Liver (tissue), 3 donors: ENCODE measurements around the gene EXOC7.

Experiments used
- GABPA ChIP-seq, 2 donors: IDR thresholded peaks in 1 of 2; conservative IDR thresholded peaks in 1 of 2; 2 replicates each; pipeline ENCODE4 v1.6.1; 2016; ENCODE audit warnings: antibody characterized with exemption in 2 of 2, mild to moderate bottlenecking in 1 of 2, moderate library complexity in 1 of 2
- RAD21 ChIP-seq, 2 donors: IDR thresholded peaks; 2 replicates each; pipeline ENCODE4 v1.6.1; 2016; ENCODE audit warnings: antibody characterized with exemption in 2 of 2, mild to moderate bottlenecking in 2 of 2
- RXRA ChIP-seq, 2 donors: IDR thresholded peaks; 2 replicates each; pipeline ENCODE4 v1.6.1; 2017 to 2018; ENCODE audit warnings: antibody characterized with exemption in 2 of 2, mild to moderate bottlenecking in 1 of 2
- SP1 ChIP-seq: IDR thresholded peaks from 2 replicates; pipeline ENCODE4 v1.6.1; 2018; ENCODE audit warnings: antibody characterized with exemption, mild to moderate bottlenecking
- TAF1 ChIP-seq: conservative IDR thresholded peaks from 2 replicates; pipeline ENCODE4 v1.6.1; 2016; ENCODE audit warnings: antibody characterized with exemption, mild to moderate bottlenecking
- TF ChIP-seq, protein P1 (sequence below): fragments of 150-350 bp; IDR thresholded peaks from 2 replicates; pipeline ENCODE4 v1.5.1; 2017; ENCODE audit warnings: improper control_type of control experiment, low read depth, low read length; ENCODE audit not compliant: missing input control
- TF ChIP-seq, protein P2 (sequence below): IDR thresholded peaks from 2 replicates; pipeline ENCODE4 v1.6.1; 2016; ENCODE audit warnings: antibody characterized with exemption, mild to moderate bottlenecking
- TF ChIP-seq, protein P3 (sequence below): IDR thresholded peaks from 2 replicates; pipeline ENCODE4 v1.6.1; 2016; ENCODE audit warnings: antibody characterized with exemption
- TF ChIP-seq, protein P4 (sequence below): IDR thresholded peaks from 2 replicates; pipeline ENCODE4 v1.6.1; 2016; ENCODE audit warnings: antibody characterized with exemption
- TF ChIP-seq, protein P5 (sequence below): IDR thresholded peaks from 2 replicates; pipeline ENCODE4 v1.6.1; 2016; ENCODE audit warnings: antibody characterized with exemption
- donor health status: healthy.
- donor health status: healthy.

DNA sequence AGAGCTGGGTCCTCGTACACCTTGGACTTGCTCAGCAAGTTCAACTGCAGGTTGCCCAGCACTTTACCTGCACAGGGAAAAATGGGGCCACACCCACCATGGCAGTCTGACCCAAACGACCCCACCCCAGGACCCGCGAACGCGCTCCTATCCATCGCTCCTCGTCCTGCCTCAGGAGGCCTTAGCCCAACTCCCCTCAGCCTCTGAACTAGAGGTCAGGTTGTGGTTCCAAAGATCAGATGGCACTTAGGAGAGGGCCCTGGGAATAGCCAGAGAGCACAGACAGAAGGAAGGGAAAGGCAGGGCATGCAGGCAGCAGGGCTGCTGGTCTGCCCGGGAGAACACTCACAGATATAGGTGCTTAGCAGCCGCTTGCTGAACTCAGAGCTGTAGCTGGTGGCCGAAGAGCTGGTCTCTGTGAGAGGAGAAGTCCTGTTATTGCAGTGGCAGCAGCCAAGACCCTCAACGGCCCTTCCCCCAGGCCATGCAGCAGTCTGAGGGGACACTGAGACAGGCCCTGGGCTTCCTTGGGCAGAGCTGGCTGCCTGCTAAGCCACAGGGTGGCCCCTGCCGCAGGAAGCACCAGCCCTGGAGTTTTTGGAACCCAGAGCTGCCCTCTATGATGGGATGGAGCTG, 17.7 kb downstream of the EXOC7 start:
- TF ChIP-seq RAD21 (IDR thresholded peaks at IDR 0.05): no peak
- TF ChIP-seq, protein P1, sequence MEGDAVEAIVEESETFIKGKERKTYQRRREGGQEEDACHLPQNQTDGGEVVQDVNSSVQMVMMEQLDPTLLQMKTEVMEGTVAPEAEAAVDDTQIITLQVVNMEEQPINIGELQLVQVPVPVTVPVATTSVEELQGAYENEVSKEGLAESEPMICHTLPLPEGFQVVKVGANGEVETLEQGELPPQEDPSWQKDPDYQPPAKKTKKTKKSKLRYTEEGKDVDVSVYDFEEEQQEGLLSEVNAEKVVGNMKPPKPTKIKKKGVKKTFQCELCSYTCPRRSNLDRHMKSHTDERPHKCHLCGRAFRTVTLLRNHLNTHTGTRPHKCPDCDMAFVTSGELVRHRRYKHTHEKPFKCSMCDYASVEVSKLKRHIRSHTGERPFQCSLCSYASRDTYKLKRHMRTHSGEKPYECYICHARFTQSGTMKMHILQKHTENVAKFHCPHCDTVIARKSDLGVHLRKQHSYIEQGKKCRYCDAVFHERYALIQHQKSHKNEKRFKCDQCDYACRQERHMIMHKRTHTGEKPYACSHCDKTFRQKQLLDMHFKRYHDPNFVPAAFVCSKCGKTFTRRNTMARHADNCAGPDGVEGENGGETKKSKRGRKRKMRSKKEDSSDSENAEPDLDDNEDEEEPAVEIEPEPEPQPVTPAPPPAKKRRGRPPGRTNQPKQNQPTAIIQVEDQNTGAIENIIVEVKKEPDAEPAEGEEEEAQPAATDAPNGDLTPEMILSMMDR: no peak
- TF ChIP-seq SP1: no peak
- TF ChIP-seq, protein P2, sequence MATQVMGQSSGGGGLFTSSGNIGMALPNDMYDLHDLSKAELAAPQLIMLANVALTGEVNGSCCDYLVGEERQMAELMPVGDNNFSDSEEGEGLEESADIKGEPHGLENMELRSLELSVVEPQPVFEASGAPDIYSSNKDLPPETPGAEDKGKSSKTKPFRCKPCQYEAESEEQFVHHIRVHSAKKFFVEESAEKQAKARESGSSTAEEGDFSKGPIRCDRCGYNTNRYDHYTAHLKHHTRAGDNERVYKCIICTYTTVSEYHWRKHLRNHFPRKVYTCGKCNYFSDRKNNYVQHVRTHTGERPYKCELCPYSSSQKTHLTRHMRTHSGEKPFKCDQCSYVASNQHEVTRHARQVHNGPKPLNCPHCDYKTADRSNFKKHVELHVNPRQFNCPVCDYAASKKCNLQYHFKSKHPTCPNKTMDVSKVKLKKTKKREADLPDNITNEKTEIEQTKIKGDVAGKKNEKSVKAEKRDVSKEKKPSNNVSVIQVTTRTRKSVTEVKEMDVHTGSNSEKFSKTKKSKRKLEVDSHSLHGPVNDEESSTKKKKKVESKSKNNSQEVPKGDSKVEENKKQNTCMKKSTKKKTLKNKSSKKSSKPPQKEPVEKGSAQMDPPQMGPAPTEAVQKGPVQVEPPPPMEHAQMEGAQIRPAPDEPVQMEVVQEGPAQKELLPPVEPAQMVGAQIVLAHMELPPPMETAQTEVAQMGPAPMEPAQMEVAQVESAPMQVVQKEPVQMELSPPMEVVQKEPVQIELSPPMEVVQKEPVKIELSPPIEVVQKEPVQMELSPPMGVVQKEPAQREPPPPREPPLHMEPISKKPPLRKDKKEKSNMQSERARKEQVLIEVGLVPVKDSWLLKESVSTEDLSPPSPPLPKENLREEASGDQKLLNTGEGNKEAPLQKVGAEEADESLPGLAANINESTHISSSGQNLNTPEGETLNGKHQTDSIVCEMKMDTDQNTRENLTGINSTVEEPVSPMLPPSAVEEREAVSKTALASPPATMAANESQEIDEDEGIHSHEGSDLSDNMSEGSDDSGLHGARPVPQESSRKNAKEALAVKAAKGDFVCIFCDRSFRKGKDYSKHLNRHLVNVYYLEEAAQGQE: no peak
- TF ChIP-seq, protein P3, sequence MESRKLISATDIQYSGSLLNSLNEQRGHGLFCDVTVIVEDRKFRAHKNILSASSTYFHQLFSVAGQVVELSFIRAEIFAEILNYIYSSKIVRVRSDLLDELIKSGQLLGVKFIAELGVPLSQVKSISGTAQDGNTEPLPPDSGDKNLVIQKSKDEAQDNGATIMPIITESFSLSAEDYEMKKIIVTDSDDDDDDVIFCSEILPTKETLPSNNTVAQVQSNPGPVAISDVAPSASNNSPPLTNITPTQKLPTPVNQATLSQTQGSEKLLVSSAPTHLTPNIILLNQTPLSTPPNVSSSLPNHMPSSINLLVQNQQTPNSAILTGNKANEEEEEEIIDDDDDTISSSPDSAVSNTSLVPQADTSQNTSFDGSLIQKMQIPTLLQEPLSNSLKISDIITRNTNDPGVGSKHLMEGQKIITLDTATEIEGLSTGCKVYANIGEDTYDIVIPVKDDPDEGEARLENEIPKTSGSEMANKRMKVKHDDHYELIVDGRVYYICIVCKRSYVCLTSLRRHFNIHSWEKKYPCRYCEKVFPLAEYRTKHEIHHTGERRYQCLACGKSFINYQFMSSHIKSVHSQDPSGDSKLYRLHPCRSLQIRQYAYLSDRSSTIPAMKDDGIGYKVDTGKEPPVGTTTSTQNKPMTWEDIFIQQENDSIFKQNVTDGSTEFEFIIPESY: no peak
- TF ChIP-seq TAF1: no peak
- TF ChIP-seq, protein P4, sequence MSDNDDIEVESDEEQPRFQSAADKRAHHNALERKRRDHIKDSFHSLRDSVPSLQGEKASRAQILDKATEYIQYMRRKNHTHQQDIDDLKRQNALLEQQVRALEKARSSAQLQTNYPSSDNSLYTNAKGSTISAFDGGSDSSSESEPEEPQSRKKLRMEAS: no peak
- TF ChIP-seq RXRA (IDR thresholded peaks at IDR 0.05): no peak
- TF ChIP-seq, protein P5, sequence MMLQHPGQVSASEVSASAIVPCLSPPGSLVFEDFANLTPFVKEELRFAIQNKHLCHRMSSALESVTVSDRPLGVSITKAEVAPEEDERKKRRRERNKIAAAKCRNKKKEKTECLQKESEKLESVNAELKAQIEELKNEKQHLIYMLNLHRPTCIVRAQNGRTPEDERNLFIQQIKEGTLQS: no peak
- no peak for TF ChIP-seq GABPA (IDR thresholded peaks at IDR 0.05 in 1 of 2, conservative IDR thresholded peaks at IDR 0.05 in 1 of 2)
